GM15510 (cell line): Measurements from ENCODE around the gene ASB18.

Source experiments
- POLR2A ChIP-seq: IDR thresholded peaks from 3 replicates; pipeline ENCODE4 v1.6.1; 2011; ENCODE audit warnings: borderline replicate concordance; ENCODE audit not compliant: insufficient read length; ENCODE audit errors: extremely low read depth

ASB18 gene

DNA sequence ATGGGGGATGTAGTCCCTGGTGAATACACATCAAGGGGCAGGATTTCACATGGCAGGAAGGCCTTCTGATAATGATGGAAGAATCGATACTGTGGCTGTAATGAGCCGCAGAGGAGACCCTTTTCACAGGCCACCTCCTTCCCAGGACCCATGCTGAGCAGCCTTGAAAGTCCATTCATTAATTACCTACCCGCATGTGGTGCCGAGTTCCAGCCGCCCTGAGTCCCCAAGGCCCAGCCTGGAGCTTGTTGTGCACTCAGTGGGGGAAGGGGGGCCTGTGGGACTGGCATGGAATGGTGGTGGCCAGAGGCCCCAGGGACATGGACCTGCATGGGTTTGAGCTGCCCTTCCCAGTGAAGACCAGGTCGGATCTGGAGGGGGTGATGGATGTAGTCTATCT, 25.5 kb downstream of the ASB18 start:
- TF ChIP-seq POLR2A: no peak

DNA sequence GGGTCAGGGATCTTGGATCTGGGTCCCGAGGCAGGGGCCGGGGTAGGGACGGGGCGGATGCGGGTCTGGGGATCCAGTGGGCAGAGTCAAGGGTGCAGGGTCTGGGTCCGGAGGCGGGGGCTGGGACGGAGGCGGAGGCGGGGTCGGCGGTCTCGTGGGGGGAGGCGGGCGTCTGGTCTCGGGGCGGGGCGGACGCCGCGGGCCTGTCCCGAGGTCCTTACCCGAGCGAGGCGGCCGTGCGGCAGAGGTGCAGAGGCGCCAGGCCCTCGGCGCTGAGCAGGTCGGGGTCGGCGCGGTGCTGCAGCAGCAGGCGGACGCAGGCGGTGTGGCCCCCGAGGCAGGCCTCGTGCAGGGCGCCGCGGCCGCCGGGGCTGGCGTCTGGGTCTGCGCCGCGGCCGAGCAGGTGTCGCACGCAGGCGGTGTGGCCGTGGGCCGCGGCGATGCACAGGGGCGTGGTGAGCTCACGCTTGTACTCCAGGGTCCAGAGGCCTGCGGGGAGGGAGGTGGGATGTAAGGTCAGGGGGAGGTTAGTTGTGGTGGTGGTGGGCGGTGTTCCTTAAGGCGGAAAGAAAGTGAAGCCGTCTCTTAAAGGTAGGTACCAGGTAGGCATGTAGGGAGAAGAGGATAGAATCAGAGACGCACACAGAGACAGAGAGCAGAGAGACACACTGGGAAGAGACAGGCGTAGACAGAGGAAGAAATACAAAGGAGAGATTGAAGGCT, 26.6 kb downstream of the ASB18 start:
- TF ChIP-seq POLR2A: no peak

DNA sequence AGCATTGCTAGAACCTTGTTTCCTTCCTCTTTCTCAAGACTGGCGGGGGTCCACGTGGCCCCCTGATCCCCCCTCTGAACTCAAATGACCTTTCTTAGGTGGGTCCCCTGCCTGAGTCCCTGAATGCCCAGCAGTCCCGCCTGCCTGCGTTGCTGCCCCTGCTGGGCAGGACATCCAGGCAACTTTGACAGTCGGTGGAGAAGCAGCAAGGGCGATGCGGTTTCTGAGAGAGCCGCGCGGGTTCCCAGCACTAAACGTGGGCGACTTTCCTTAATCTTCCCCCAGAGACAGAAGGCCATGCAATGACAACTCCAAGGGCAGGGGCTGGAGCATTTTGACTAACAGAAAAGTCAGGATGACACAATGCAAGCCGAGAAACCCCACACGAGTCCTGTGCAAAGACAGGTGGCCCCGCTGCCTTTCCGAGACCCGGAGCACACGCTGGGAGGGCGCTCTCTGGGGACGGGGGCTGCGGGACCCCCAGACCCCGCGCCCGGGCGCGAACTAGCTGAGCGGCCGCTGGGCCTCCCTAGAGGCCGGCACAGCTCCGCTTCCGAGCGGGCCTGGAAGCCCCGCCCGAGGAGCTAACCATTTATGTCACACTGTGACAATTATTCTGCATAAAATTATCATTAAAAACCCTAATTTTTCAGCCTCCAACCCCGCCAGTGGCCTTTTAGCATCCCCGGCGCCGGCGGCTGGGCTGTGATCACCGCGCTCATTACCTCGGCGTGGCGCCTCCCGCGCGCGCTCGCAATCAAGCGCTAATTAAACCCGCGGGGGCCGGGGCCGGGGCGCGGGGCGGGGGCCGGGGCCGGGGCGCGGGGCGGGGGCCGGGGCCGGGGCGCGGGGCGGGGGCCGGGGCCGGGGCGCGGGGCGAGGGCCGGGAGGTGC, 27.4 kb downstream of the ASB18 start:
- TF ChIP-seq POLR2A: no peak

DNA sequence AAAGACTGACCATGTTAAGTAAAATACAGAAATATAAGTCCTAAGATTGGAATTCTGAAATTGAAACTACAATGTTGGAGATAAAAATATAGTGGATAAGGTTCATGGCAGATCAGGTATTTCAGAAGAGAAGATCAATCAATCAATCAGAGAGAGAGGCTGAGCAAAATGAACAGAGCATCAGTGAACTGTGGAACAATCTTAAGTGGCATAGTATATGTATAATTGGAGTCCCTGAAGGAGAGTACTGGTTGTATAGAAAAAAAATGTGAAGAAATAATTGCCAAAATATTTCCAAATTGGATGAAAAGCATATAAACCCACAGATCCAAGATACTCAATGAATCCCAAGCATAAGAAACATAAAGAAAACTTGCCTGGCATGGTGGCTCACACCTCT, 35.0 kb downstream of the ASB18 start:
- TF ChIP-seq POLR2A: no peak

DNA sequence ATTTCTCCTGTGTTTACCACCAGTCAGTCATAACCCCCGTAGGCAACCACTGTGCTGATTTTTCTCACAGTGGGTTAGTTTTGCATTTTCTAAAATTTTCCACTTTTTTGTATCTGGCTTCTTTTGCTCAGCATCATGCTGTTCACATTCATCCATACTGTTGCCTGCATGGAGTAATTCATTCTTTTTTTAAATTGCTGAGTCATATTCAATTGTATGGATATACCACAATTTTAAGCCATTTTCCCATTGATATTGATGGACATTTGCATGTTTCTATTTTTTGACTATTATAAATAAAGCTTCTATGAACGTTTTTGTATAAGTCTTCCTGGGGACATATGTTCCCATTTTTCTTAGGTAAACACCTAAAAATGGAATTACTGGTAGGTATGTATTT, 40.5 kb downstream of the ASB18 start:
- TF ChIP-seq POLR2A: no peak

DNA sequence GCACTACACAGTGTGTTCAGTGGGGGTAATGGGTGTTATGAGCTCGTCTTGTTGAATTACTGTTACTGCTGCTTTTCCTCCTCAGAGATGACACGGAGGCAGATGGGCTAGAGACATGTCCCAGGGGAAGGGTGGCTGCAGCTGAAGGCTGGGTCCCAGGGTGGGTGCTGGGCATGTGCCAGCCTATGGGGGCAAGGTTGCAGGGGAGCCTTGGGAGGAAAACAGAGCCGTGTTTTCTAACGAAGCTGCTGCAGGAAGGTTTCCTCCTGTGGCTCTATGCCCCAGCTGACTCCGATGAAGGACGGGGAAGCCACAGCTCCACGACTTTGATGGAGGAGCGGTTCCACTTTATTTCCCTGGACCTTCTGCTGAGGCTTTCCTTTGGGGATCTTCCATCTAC, 42.4 kb downstream of the ASB18 start:
- no peak for TF ChIP-seq POLR2A

DNA sequence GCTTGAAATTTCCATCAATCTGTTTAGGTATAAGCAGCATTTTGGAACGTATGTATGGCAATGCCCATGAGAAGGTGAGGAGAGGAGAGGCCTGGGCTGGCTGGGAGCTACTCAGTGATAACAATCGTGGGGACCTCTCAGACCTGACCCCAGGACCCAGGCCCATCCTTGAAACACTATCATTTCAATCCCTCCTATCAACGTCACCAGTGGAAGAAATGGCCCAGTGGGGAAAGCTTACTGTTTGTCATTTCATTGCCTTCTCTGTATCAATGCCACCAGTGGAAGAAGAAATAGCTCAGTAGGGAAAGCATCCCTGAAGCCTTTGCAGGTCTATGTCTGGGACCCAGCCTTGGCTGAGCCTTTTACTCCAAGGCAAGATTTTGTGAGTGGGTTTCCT, 44.8 kb downstream of the ASB18 start:
- no peak for TF ChIP-seq POLR2A

DNA sequence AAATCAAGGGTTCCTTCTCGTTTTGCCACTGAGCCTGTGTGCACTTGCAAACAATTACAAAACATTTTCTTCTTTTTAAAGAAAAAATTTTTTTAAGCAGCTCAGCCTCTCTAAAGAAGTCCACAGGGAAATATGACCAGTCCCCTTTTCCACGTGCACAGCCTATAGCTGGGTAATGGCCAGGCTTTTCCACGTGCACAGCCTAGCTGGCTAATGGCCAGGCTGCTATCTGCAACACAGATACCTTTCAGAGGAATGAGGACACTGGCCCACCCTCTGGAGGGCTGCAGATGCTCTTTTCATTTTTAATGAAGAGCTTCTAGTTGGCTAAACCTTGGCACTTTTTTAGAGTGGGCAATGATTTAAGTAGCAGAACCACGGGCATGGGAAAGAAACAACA, 46.3 kb downstream of the ASB18 start:
- no peak for TF ChIP-seq POLR2A

DNA sequence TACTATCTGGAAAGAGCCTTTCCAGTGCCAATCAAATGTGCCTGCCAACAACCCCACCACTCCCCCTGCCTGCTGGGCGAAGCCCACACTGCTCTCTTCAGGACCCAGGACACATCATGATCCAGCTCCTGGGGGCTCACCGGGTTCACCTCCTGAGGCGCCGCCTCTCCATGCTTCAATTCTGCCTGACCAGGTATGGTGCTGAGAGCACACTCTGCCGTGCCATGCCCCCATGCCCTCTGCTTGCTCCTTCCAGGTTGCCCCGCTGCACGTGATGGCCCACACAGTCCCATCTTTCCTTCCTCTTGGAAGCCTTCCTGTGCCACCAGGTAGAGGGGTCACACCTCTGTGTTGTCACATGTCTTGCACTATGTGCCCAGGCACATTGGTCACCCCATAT, 47.5 kb downstream of the ASB18 start:
- TF ChIP-seq POLR2A: no peak

DNA sequence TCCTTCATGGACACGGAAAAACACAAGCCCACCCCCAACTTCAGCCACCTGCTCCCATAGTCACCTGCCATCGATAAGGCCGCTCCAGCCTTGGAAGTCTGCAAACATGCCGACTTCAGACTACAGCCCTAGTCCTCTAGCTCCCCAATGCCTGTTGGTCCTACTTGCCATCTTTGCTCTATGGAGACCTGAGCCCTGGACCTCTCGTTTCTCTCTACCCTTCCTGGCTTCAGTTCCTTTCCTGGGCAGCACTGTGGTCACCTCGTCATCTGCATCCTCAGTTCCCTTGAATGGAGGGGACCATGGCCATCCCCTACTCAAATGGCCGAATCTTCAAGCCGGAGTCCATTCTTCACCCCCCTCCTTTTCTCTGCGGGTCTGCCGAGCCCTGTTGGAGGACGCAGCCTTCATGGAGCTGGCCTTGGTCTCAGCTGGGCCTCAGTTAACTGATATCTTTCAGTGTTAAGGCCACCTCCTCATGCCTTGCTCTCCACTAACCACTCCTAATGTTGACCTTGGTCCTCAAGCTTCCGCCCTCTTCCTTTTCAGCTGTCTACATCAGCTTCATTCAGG, 48.4 kb downstream of the ASB18 start:
- no peak for TF ChIP-seq POLR2A

DNA sequence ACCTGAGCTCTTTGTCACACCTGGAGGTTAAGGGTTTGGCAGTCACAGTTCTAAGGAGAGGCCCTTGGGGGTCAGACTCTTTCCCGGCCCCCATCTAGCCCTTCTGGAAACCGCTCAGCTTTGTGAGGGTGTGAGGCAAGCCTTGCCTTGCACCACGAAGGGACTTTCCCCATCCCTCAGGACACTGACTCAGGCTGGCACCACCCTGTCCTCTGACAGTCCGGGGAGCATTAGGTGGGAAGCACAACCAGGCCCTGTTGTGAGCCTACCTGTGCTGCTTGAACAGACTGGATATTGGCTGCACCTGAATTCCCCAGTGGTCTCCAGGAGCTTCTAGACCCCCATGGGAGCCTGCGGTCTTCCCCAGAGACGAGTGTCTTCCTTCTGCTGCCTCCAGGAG, 49.0 kb downstream of the ASB18 start:
- no peak for TF ChIP-seq POLR2A

DNA sequence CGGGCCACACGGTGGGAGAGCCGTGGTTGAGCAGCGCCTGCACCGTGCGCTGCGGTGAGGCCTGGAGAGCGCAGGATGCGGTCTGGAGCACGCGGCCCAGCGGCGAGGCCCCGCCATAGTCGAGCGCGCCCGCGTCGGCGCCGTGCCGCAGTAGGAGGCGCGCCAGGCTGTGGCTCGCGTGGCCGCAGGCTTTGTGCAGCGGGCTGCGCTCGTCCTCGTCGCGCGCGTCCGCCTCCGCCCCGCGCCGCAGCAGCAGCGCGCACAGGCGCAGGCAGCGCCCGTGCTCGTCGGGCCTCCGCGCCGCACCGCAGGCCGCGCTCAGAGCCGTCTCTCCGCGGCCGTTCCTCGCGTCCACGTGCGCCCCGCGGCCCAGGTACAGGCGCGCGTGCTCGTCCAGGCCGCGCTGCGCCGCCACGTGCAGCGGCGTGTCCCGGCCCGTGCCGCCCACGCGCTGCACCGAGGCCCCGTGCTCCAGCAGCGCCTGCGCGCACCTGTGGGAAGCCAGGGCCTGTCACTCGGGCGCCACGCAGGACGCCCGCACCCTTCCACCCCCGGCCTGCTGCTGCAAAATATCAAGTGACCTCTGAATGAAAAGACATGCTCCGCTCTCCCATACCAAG, 49.7 kb downstream of the ASB18 start:
- TF ChIP-seq POLR2A: no peak

DNA sequence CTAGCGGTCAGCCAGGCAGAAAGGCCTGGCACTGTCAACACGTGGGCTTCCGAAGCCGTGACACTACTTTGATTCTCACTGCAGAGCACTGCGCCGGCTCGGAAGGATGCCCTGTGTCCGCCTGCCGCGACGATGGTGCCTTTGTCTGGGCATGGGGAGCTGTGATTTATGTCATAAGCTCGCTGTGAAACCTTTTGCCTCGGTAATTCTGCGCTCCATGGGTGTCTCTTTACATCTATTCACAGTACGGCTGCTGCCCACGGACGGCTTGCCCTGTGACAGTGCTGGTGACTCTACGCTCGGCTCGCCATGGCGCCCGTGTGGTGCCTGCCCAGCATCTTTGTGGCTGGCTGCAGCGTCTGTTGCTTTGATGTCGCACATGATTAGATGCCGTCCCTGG, 52.9 kb downstream of the ASB18 start:
- TF ChIP-seq POLR2A: no peak

DNA sequence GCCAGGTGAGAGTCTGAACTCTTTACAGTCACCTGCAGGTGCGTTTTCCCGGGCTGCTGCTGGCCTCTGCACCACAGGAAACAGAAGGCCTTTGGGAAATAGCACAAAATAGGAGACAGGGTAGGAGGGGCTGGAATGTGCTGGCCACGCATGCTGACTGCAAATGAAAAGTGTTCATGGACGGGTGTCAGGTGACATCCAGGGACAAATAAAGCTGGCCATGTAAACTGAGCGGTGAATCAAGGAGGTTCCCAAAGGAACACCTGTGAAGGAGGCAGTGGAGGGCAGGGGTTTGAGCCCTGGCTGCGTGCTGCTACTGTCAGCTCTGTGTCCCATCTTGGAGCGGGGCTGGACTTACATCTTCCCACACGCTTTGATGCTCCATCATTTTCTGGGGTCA, 53.7 kb downstream of the ASB18 start:
- no peak for TF ChIP-seq POLR2A

DNA sequence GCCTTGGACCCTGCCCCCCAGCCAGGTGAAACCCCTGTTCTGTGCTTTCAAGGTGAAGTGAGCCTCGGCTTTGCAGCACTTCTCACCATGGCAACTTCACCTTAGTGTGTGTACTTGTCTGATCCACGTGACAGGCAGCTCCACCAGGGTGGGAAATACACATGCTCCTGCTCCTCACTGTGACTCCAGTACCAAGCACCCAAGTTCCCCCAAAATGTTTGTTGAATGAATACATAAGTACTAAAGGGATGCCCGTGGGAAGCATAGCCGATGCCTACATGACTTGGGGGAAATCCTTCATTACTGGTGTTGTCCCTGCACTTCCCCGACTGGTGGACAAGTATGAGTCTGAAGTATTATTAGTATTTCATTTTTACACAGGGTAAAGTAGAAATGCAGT, 54.2 kb downstream of the ASB18 start:
- no peak for TF ChIP-seq POLR2A

DNA sequence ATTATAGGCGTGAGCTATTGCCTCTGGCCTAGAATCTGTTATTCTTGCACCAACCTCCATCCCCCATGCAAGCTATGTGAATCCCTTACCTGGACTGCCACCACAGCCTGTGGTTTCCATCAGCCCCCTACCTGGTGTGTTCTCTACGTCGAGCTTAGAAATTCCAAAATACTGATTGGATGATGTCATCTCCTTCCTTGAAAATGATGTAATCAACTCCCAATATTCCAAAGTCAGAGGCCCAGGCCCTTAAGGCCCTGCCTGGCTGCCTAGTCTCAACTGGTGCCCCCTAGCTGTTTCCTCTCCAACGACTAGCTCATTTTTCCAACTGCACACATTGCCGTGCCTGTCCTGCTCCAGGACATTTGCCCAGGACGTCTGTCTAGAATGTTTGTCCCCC, 54.7 kb downstream of the ASB18 start:
- TF ChIP-seq POLR2A: no peak
